Liver (tissue), 9 donors: Measurements from ENCODE around the gene PHETA2. TPM values are rescaled to one million over a fixed set of nuclear protein-coding genes. Genes with fewer than 3 reads are reported as not detected.

Experiments used
- DNase-seq: peaks from one replicate; pipeline ENCODE4 v3.0.0-alpha.2; 2017; ENCODE audit warnings: low spot score
- H3K27ac ChIP-seq, 2 donors: one replicate each; pipeline ENCODE4 v1.7.0; 2013; ENCODE audit warnings: inconsistent platforms in 2 of 2, low read length in 2 of 2, control low read depth in 1 of 2, low read depth in 1 of 2, mild to moderate bottlenecking in 1 of 2
- H3K27me3 ChIP-seq, 4 donors: one replicate each; pipeline versions ENCODE4 v1.6.1 to v1.7.0; 2013; ENCODE audit warnings: low read length in 3 of 4, inconsistent platforms in 1 of 4, mild to moderate bottlenecking in 1 of 4, moderate library complexity in 1 of 4; ENCODE audit not compliant: control insufficient read depth in 4 of 4, insufficient read depth in 4 of 4
- H3K36me3 ChIP-seq, 4 donors: one replicate each; pipeline versions ENCODE4 v1.6.1 to v1.7.0; 2013; ENCODE audit warnings: low read length in 3 of 4, mild to moderate bottlenecking in 3 of 4, low read depth in 1 of 4, moderate library complexity in 1 of 4; ENCODE audit not compliant: control insufficient read depth in 4 of 4, insufficient read depth in 3 of 4
- H3K4me1 ChIP-seq, 4 donors: one replicate each; pipeline versions ENCODE4 v1.6.1 to v1.7.0; 2013; ENCODE audit warnings: low read length in 3 of 4, mild to moderate bottlenecking in 3 of 4, moderate library complexity in 1 of 4; ENCODE audit not compliant: control insufficient read depth in 4 of 4, insufficient read depth in 4 of 4
- H3K4me3 ChIP-seq, 3 donors: one replicate each; pipeline versions ENCODE4 v1.6.1 to v1.7.0; 2013; ENCODE audit warnings: low read length in 3 of 3, control low read depth in 1 of 3, low read depth in 1 of 3, mild to moderate bottlenecking in 1 of 3
- H3K9ac ChIP-seq, 2 donors: one replicate each; pipeline ENCODE4 v1.7.0; 2013; ENCODE audit warnings: low read length in 2 of 2, mild to moderate bottlenecking in 2 of 2, moderate library complexity in 2 of 2, control low read depth in 1 of 2, low read depth in 1 of 2
- H3K9me3 ChIP-seq, 4 donors: one replicate each; pipeline versions ENCODE4 v1.6.1 to v1.7.0; 2013; ENCODE audit warnings: low read length in 3 of 4; ENCODE audit not compliant: control insufficient read depth in 4 of 4
- EGR1 ChIP-seq, 2 donors: IDR thresholded peaks; 2 replicates each; pipeline ENCODE4 v1.6.1; 2016 to 2018; ENCODE audit warnings: antibody characterized with exemption in 2 of 2, low read depth in 2 of 2
- FOXA1 ChIP-seq: IDR thresholded peaks from 2 replicates; pipeline ENCODE4 v1.6.1; 2016; ENCODE audit warnings: antibody characterized with exemption
- FOXA2 ChIP-seq: IDR thresholded peaks from 2 replicates; pipeline ENCODE4 v1.6.1; 2016; ENCODE audit warnings: antibody characterized with exemption
- HNF4A ChIP-seq, 2 donors: conservative IDR thresholded peaks; 2 replicates each; pipeline ENCODE4 v1.6.1; 2016; ENCODE audit warnings: antibody characterized with exemption in 2 of 2, mild to moderate bottlenecking in 2 of 2
- HNF4G ChIP-seq: IDR thresholded peaks from 2 replicates; pipeline ENCODE4 v1.6.1; 2016; ENCODE audit warnings: antibody characterized with exemption
- JUND ChIP-seq, 2 donors: IDR thresholded peaks; 2 replicates each; pipeline ENCODE4 v1.6.1; 2016; ENCODE audit warnings: antibody characterized with exemption in 2 of 2
- RAD21 ChIP-seq, 2 donors: IDR thresholded peaks; 2 replicates each; pipeline ENCODE4 v1.6.1; 2016; ENCODE audit warnings: antibody characterized with exemption in 2 of 2, mild to moderate bottlenecking in 2 of 2
- RXRA ChIP-seq, 2 donors: IDR thresholded peaks; 2 replicates each; pipeline ENCODE4 v1.6.1; 2017 to 2018; ENCODE audit warnings: antibody characterized with exemption in 2 of 2, mild to moderate bottlenecking in 1 of 2
- SP1 ChIP-seq: IDR thresholded peaks from 2 replicates; pipeline ENCODE4 v1.6.1; 2018; ENCODE audit warnings: antibody characterized with exemption, mild to moderate bottlenecking
- TAF1 ChIP-seq: conservative IDR thresholded peaks from 2 replicates; pipeline ENCODE4 v1.6.1; 2016; ENCODE audit warnings: antibody characterized with exemption, mild to moderate bottlenecking
- YY1 ChIP-seq: IDR thresholded peaks from 2 replicates; pipeline ENCODE4 v1.6.1; 2016; ENCODE audit warnings: antibody characterized with exemption, mild to moderate bottlenecking
- WGBS: extraction: QIAGEN DNeasy Blood & Tissue Kit; methylation state at CpG from one replicate; pipeline ENCODE4 v1.1.7; 2013; 5-methylcytosine and 5-hydroxymethylcytosine counted together
- polyA plus RNA-seq, 2 donors: library from polyadenylated mRNA; stranded (reverse) in 1 of 2; unstranded in 1 of 2; fragments of 200-250 nt in 1 of 2; fragments of >200 nt in 1 of 2; fragmentation: Nextera tagmentation in 1 of 2; extraction: Ambion mirVana in 1 of 2; gene quantifications; one replicate each; pipeline versions ENCODE4 v1.2.1 to v1.2.3, GENCODE V29; 2013 to 2015
- total RNA-seq, 2 donors: library from RNA; depleted of rRNA; stranded (reverse); fragments of >200 nt; gene quantifications; one replicate each; pipeline ENCODE4 v1.2.3, GENCODE V29; 2014
- TF ChIP-seq, protein P1 (sequence below): IDR thresholded peaks from 2 replicates; pipeline ENCODE4 v1.6.1; 2016; ENCODE audit warnings: antibody characterized with exemption, mild to moderate bottlenecking
- TF ChIP-seq, protein P2 (sequence below): IDR thresholded peaks from 2 replicates; pipeline ENCODE4 v1.6.1; 2016; ENCODE audit warnings: antibody characterized with exemption
- TF ChIP-seq, protein P3 (sequence below): fragments of 150-350 bp; IDR thresholded peaks from 2 replicates; pipeline ENCODE4 v1.5.1; 2017; ENCODE audit warnings: improper control_type of control experiment, low read depth, low read length; ENCODE audit not compliant: missing input control
- TF ChIP-seq, protein P4 (sequence below): IDR thresholded peaks from 2 replicates; pipeline ENCODE4 v1.6.1; 2016; ENCODE audit warnings: antibody characterized with exemption
- TF ChIP-seq, protein P5 (sequence below): IDR thresholded peaks from 2 replicates; pipeline ENCODE4 v1.6.1; 2016; ENCODE audit warnings: antibody characterized with exemption
- donor health status: healthy.
- donor health status: healthy.
- donor health status: healthy.
- donor health status: healthy.
- donor health status: healthy.

PHETA2 gene
- total and polyA plus RNA-seq, 4 donors, result 0.89 to 5.1 (median 1.5) TPM

DNA sequence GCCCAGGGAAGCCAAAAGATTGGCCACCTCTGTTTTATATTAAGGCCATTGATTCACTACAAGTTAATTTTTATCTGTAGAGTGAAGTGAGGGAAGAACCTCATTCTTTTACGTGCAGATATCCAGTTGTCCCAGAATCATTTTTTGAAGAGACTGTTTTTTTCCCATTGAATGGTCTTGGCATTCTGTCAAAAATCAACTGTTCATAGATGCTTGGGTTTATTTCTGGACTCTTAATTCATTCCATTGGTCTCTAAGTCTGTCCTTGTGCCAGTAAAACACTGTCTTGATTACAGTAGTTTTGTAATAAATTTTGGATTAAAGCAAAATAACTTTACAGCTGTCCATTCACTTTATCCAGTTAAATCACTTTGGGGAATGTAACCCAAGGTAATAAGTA, 48.6 kb upstream of the PHETA2 start:
- Histone ChIP-seq H3K27me3 (no peaks in the 10 kb centered on the region), H3K9ac (no peak overlapping the region), H3K36me3 (no peaks in the 10 kb centered on the region), H3K4me1 (no peaks in the 10 kb centered on the region), H3K4me3 (no peak overlapping the region), H3K9me3 (no peaks in the 10 kb centered on the region), H3K27ac (no peak overlapping the region)
- TF ChIP-seq HNF4A (conservative IDR thresholded peaks at IDR 0.05), result no peak
- no peak for TF ChIP-seq JUND (IDR thresholded peaks at IDR 0.05)
- no peak for DNase-seq
- 72% methylated on average over 1 of the region's 1 CpG for WGBS

DNA sequence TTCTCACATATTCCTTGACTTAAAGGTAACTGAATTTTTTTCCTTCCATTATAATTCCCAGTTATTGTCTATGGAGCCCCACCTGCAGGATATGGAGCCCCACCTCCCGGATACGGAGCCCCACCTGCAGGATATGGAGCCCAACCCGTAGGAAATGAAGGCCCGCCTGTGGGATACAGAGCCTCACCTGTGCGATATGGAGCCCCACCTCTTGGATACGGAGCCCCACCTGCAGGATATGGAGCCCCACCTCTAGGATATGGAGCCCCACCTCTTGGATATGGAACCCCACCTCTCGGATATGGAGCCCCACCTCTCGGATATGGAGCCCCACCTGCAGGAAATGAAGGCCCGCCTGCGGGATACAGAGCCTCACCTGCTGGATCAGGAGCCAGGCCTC, 47.3 kb upstream of the PHETA2 start:
- WGBS, result 90% methylated on average over 10 of the region's 10 CpGs
- Histone ChIP-seq H3K27ac (no peak overlapping the region), H3K4me1 (no peaks in the 10 kb centered on the region), H3K9ac (no peak overlapping the region), H3K4me3 (no peak overlapping the region), H3K27me3 (no peaks in the 10 kb centered on the region), H3K9me3 (no peaks in the 10 kb centered on the region), H3K36me3 (no peaks in the 10 kb centered on the region)
- no peak for TF ChIP-seq EGR1 (IDR thresholded peaks at IDR 0.05; ENCODE audit: low read depth in 2 of 2)
- TF ChIP-seq SP1, result no peak
- no peak for TF ChIP-seq YY1
- no peak for TF ChIP-seq RXRA (IDR thresholded peaks at IDR 0.05)
- TF ChIP-seq, protein P1, sequence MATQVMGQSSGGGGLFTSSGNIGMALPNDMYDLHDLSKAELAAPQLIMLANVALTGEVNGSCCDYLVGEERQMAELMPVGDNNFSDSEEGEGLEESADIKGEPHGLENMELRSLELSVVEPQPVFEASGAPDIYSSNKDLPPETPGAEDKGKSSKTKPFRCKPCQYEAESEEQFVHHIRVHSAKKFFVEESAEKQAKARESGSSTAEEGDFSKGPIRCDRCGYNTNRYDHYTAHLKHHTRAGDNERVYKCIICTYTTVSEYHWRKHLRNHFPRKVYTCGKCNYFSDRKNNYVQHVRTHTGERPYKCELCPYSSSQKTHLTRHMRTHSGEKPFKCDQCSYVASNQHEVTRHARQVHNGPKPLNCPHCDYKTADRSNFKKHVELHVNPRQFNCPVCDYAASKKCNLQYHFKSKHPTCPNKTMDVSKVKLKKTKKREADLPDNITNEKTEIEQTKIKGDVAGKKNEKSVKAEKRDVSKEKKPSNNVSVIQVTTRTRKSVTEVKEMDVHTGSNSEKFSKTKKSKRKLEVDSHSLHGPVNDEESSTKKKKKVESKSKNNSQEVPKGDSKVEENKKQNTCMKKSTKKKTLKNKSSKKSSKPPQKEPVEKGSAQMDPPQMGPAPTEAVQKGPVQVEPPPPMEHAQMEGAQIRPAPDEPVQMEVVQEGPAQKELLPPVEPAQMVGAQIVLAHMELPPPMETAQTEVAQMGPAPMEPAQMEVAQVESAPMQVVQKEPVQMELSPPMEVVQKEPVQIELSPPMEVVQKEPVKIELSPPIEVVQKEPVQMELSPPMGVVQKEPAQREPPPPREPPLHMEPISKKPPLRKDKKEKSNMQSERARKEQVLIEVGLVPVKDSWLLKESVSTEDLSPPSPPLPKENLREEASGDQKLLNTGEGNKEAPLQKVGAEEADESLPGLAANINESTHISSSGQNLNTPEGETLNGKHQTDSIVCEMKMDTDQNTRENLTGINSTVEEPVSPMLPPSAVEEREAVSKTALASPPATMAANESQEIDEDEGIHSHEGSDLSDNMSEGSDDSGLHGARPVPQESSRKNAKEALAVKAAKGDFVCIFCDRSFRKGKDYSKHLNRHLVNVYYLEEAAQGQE, result no peak
- no peak for TF ChIP-seq FOXA1
- no peak for DNase-seq

DNA sequence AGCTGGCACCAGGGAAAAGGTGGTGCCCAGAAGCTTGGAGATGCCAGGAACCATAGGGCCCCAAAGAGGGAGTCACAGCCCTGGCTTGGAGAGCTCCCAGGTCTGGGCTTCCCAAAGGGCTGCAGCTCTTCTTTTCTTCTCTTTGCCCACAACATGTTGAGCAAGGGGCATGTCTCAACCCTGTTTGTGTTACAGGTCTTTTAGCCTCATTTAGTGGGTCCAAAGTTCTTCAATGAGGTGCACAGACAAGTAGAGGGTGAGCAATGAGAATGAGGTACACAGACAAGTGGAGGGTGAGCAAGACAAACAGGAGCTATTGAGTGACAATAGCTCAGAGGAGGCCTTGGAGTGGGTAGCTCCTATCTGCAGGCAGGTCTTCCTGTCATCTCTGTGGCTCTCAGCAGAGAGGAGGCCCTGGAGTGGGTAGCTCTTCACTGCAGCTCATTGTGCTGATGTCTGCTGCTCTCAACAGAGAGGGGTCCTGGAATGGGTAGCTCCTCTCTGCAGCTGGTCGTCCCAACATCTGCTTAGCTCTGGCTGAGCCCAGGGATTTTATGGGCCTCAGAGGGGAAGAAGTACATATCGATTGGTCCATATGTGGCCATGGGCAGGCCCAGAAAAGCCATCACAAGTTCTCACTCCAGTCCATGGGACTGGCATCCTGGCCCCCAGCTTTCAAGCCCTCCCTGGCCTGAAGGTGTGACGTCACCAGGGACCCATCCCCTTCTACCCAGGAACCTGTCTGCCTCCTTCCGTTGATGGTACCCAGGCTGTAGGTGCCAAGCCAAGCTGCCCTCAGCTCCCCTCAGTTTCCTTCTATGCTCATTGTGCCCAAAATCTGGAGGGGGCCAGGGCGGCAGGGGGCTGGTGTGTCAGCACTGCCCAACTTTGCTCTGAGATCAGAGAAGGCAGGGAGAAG, 40.5 kb upstream of the PHETA2 start:
- Histone ChIP-seq H3K36me3 (no peaks in the 10 kb centered on the region), H3K4me1 (no peaks in the 10 kb centered on the region), H3K4me3 (no peak overlapping the region), H3K9ac (no peak overlapping the region), H3K27ac (no peak overlapping the region), H3K27me3 (no peaks in the 10 kb centered on the region), H3K9me3 (peaks cover 0 to 2% (median 0%) of the 10 kb centered on the region in 4 donors)
- TF ChIP-seq RAD21 (IDR thresholded peaks at IDR 0.05) (no peak), EGR1 (IDR thresholded peaks at IDR 0.05; ENCODE audit: low read depth in 2 of 2) (no peak), FOXA2 (no peak), FOXA1 (no peak), JUND (IDR thresholded peaks at IDR 0.05) (no peak), RXRA (IDR thresholded peaks at IDR 0.05) (no peak), HNF4G (no peak), TAF1 (no peak)
- TF ChIP-seq, protein P2, sequence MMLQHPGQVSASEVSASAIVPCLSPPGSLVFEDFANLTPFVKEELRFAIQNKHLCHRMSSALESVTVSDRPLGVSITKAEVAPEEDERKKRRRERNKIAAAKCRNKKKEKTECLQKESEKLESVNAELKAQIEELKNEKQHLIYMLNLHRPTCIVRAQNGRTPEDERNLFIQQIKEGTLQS, result no peak
- TF ChIP-seq, protein P3, sequence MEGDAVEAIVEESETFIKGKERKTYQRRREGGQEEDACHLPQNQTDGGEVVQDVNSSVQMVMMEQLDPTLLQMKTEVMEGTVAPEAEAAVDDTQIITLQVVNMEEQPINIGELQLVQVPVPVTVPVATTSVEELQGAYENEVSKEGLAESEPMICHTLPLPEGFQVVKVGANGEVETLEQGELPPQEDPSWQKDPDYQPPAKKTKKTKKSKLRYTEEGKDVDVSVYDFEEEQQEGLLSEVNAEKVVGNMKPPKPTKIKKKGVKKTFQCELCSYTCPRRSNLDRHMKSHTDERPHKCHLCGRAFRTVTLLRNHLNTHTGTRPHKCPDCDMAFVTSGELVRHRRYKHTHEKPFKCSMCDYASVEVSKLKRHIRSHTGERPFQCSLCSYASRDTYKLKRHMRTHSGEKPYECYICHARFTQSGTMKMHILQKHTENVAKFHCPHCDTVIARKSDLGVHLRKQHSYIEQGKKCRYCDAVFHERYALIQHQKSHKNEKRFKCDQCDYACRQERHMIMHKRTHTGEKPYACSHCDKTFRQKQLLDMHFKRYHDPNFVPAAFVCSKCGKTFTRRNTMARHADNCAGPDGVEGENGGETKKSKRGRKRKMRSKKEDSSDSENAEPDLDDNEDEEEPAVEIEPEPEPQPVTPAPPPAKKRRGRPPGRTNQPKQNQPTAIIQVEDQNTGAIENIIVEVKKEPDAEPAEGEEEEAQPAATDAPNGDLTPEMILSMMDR, result no peak
- TF ChIP-seq, protein P4, sequence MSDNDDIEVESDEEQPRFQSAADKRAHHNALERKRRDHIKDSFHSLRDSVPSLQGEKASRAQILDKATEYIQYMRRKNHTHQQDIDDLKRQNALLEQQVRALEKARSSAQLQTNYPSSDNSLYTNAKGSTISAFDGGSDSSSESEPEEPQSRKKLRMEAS, result no peak
- TF ChIP-seq, protein P5, sequence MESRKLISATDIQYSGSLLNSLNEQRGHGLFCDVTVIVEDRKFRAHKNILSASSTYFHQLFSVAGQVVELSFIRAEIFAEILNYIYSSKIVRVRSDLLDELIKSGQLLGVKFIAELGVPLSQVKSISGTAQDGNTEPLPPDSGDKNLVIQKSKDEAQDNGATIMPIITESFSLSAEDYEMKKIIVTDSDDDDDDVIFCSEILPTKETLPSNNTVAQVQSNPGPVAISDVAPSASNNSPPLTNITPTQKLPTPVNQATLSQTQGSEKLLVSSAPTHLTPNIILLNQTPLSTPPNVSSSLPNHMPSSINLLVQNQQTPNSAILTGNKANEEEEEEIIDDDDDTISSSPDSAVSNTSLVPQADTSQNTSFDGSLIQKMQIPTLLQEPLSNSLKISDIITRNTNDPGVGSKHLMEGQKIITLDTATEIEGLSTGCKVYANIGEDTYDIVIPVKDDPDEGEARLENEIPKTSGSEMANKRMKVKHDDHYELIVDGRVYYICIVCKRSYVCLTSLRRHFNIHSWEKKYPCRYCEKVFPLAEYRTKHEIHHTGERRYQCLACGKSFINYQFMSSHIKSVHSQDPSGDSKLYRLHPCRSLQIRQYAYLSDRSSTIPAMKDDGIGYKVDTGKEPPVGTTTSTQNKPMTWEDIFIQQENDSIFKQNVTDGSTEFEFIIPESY, result no peak
- 96% methylated on average over 5 of the region's 5 CpGs for WGBS
- no peak for DNase-seq
